CD4-positive, alpha-beta T cell (primary cell): ENCODE data around the gene RCAN2. TPM values are rescaled to one million over a fixed set of nuclear protein-coding genes. Genes with fewer than 3 reads are reported as not detected.

Experiments
- ATAC-seq: fragments of 200-7000 bp; cut with Tn5 transposase; one replicate; pipeline ENCODE4 v1.10.0; 2022; ENCODE audit warnings: mild to moderate bottlenecking; ENCODE audit not compliant: poor library complexity
- CTCF ChIA-PET: fragments of 350-600 bp; sonication (Branson Sonifier 250); formaldehyde crosslinking; loops from one replicate; lab custom pipeline; 2021; ENCODE audit warnings: antibody characterized with exemption, inconsistent platforms; lab: Charles Lee
- POLR2A ChIA-PET: fragments of 350-600 bp; sonication (Branson Sonifier 250); formaldehyde crosslinking; loops from one replicate; lab custom pipeline; 2021; ENCODE audit warnings: antibody characterized with exemption, inconsistent platforms; lab: Charles Lee
- DNase-seq, 14 experiments: peaks; one replicate each; pipeline ENCODE4 v3.0.0-alpha.2; 2013 to 2020; ENCODE audit warnings: mixed read lengths in 2 of 14
- H3K27ac ChIP-seq, 2 donors: one replicate each; pipeline versions ENCODE4 v1.5.1 to v1.7.0; 2013; ENCODE audit warnings: low read length in 2 of 2, low read depth in 1 of 2, mild to moderate bottlenecking in 1 of 2
- H3K27me3 ChIP-seq, 2 experiments: 1 replicate in 1 of 2; 2 replicates in 1 of 2; pipeline versions ENCODE4 v1.6.1 to v1.7.0; 2013; ENCODE audit warnings: low read length in 2 of 2, control low read depth in 1 of 2, mild to moderate bottlenecking in 1 of 2, moderate library complexity in 1 of 2; ENCODE audit not compliant: insufficient read depth in 2 of 2, control insufficient read depth in 1 of 2
- H3K36me3 ChIP-seq: one replicate; pipeline ENCODE4 v1.6.1; 2013; ENCODE audit warnings: low read length, control low read depth; ENCODE audit not compliant: insufficient read depth
- H3K4me1 ChIP-seq: one replicate; pipeline ENCODE4 v1.6.1; 2013; ENCODE audit warnings: low read length, control low read depth; ENCODE audit not compliant: insufficient read depth
- H3K4me3 ChIP-seq: one replicate; pipeline ENCODE4 v1.5.1; 2013; ENCODE audit warnings: mild to moderate bottlenecking, low read length, moderate library complexity
- H3K9me3 ChIP-seq, 2 experiments: 1 replicate in 1 of 2; 2 replicates in 1 of 2; pipeline versions ENCODE4 v1.6.1 to v1.7.0; 2013; ENCODE audit warnings: low read length in 2 of 2, mild to moderate bottlenecking in 2 of 2, control low read depth in 1 of 2, moderate library complexity in 1 of 2; ENCODE audit not compliant: control insufficient read depth in 1 of 2, insufficient read depth in 1 of 2
- H3K27ac Mint-ChIP-seq: one replicate; pipeline ENCODE4 v1.8.0; 2020; ENCODE audit warnings: mixed read lengths
- H3K27me3 Mint-ChIP-seq: one replicate; pipeline ENCODE4 v1.8.0; 2021; ENCODE audit warnings: mixed read lengths
- H3K36me3 Mint-ChIP-seq: one replicate; pipeline ENCODE4 v1.8.0; 2021; ENCODE audit warnings: low read depth, mixed read lengths
- H3K4me1 Mint-ChIP-seq: one replicate; pipeline ENCODE4 v1.8.0; 2021; ENCODE audit warnings: low read depth, mixed read lengths
- H3K4me3 Mint-ChIP-seq: one replicate; pipeline ENCODE4 v1.8.0; 2020; ENCODE audit warnings: mild to moderate bottlenecking, mixed read lengths
- H3K9me3 Mint-ChIP-seq: one replicate; pipeline ENCODE4 v1.8.0; 2020; ENCODE audit warnings: mixed read lengths
- intact Hi-C, 2 experiments: fragments of 100-400 bp; cut with DNase I in 1 of 2; cut with micrococcal nuclease in 1 of 2; formaldehyde crosslinking; loops; one replicate each; pipeline versions ENCODE4 v1.15.1 to v1.9.0; 2023 to 2025; cut with DNase I, micrococcal nuclease
- total RNA-seq, 174 experiments: library from RNA in 2 of 174; stranded (reverse) in 2 of 174; gene quantifications; one replicate each; pipeline ENCODE4 v1.2.3 and lab custom pipeline; 2021 to 2026
- TF ChIP-seq, protein P1 (sequence below): fragments of 200-600 bp; IDR thresholded peaks from one replicate; pipeline ENCODE4 v1.8.0; 2022; ENCODE audit warnings: antibody characterized with exemption, mild to moderate bottlenecking

Gene RCAN2
- total RNA-seq, 2 experiments from 2014 or later: not detected

- Mint-ChIP-seq H3K4me1 (no peaks in the 10 kb centered on the region), H3K4me3 (no peak overlapping the region), H3K27ac (no peak overlapping the region), H3K9me3 (no peaks in the 10 kb centered on the region), H3K27me3 (peaks cover 24% of the 10 kb centered on the region), H3K36me3 (no peaks in the 10 kb centered on the region)
- ChIA-PET CTCF (interaction anchor here (1.1 to 1.5 kb wide), 2 partner anchors 8 to 165 kb away, joined by 3 to 4 read pairs; no protein-coding TSS in a partner anchor), POLR2A (no interaction called here)
- Histone ChIP-seq H3K27me3 (peaks cover 0 to 5% of the 10 kb centered on the region in 2 experiments), H3K27ac (no peak overlapping the region), H3K4me3 (no peak overlapping the region), H3K4me1 (no peaks in the 10 kb centered on the region), H3K36me3 (no peaks in the 10 kb centered on the region), H3K9me3 (no peaks in the 10 kb centered on the region)
- DNase-seq (no peak), ATAC-seq (no peak)
- intact Hi-C loops: no loop called here
- TF ChIP-seq, protein P1, sequence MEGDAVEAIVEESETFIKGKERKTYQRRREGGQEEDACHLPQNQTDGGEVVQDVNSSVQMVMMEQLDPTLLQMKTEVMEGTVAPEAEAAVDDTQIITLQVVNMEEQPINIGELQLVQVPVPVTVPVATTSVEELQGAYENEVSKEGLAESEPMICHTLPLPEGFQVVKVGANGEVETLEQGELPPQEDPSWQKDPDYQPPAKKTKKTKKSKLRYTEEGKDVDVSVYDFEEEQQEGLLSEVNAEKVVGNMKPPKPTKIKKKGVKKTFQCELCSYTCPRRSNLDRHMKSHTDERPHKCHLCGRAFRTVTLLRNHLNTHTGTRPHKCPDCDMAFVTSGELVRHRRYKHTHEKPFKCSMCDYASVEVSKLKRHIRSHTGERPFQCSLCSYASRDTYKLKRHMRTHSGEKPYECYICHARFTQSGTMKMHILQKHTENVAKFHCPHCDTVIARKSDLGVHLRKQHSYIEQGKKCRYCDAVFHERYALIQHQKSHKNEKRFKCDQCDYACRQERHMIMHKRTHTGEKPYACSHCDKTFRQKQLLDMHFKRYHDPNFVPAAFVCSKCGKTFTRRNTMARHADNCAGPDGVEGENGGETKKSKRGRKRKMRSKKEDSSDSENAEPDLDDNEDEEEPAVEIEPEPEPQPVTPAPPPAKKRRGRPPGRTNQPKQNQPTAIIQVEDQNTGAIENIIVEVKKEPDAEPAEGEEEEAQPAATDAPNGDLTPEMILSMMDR: no peak
These were observed 18.8 kb upstream of the RCAN2 start for GRCh38 chr6:46509981-46510510.

GRCh38 chr6:46509063-46509462, 17.8 kb upstream of the RCAN2 start:
- peaks cover 24% of the 10 kb centered on the region for H3K27me3 Mint-ChIP-seq
- no peaks in the 10 kb centered on the region for H3K36me3 ChIP-seq
- H3K9me3 ChIP-seq: no peaks in the 10 kb centered on the region
- CTCF ChIA-PET: interaction anchor here (1.0 kb wide), 1 partner anchor 83 kb away, joined by 3 read pairs; no protein-coding TSS in a partner anchor
- H3K27ac ChIP-seq: no peak overlapping the region
- no peak overlapping the region for H3K27ac Mint-ChIP-seq
- no peaks in the 10 kb centered on the region for H3K36me3 Mint-ChIP-seq
- no peaks in the 10 kb centered on the region for H3K9me3 Mint-ChIP-seq
- no peaks in the 10 kb centered on the region for H3K4me1 Mint-ChIP-seq
- ATAC-seq (no peak), DNase-seq (no peak)
- TF ChIP-seq, protein P1: no peak
- H3K27me3 ChIP-seq: peaks cover 0 to 9% of the 10 kb centered on the region in 2 experiments
- no peak overlapping the region for H3K4me3 Mint-ChIP-seq
- H3K4me3 ChIP-seq: no peak overlapping the region
- intact Hi-C loops: no loop called here
- POLR2A ChIA-PET: no interaction called here
- H3K4me1 ChIP-seq: no peaks in the 10 kb centered on the region

- ATAC-seq: no peak
- CTCF ChIA-PET: no interaction called here
These were observed 16.2 kb upstream of the RCAN2 start for GRCh38 chr6:46507426-46507825.

More at GRCh38 chr6:46507426-46507825, 16.2 kb upstream of the RCAN2 start:
- Mint-ChIP-seq H3K4me1 (no peaks in the 10 kb centered on the region), H3K27ac (no peak overlapping the region), H3K27me3 (peaks cover 24% of the 10 kb centered on the region), H3K36me3 (no peaks in the 10 kb centered on the region), H3K9me3 (no peaks in the 10 kb centered on the region), H3K4me3 (no peak overlapping the region)
- Histone ChIP-seq H3K27me3 (peaks cover 0 to 6% of the 10 kb centered on the region in 2 experiments), H3K4me3 (no peak overlapping the region), H3K36me3 (no peaks in the 10 kb centered on the region), H3K9me3 (no peaks in the 10 kb centered on the region), H3K4me1 (no peaks in the 10 kb centered on the region), H3K27ac (no peak overlapping the region)
- no peak for DNase-seq
- intact Hi-C loops: no loop called here
- TF ChIP-seq, protein P1: no peak
- POLR2A ChIA-PET: no interaction called here
